HG02763 (cell line): Measurements from ENCODE around the gene MAP7.
"Not testable (repeated sequence)": the region's sequence is repeated elsewhere in the genome, so short reads cannot be mapped to it uniquely, and the experiment has no call there.

Experiments
- ATAC-seq: cut with Tn5 transposase; IDR thresholded peaks from one replicate; pipeline ENCODE4 v1.9.1; 2021; ENCODE audit warnings: mild to moderate bottlenecking, moderate library complexity; ENCODE audit not compliant: unreplicated experiment

The MAP7 gene

GRCh38 chr6:136401236-136401635, 149.0 kb downstream of the MAP7 start:
- not testable (repeated sequence) for ATAC-seq

- no peak for ATAC-seq
Measured at GRCh38 chr6:136398453-136398852, 151.8 kb downstream of the MAP7 start.

GRCh38 chr6:136396908-136397307, 153.3 kb downstream of the MAP7 start:
- no peak for ATAC-seq

GRCh38 chr6:136390959-136391358, 159.3 kb downstream of the MAP7 start:
- not testable (repeated sequence) for ATAC-seq

- no peak for ATAC-seq
Measured at GRCh38 chr6:136387316-136387715, 162.9 kb downstream of the MAP7 start.

- ATAC-seq, result no peak
Measured at GRCh38 chr6:136383268-136383937, 166.8 kb downstream of the MAP7 start.

- ATAC-seq, result no peak
Measured at GRCh38 chr6:136382676-136383252, 167.5 kb downstream of the MAP7 start.

GRCh38 chr6:136378888-136379287, 171.3 kb downstream of the MAP7 start:
- no peak for ATAC-seq

- ATAC-seq, result not testable (repeated sequence)
Measured at GRCh38 chr6:136375836-136376235, 174.4 kb downstream of the MAP7 start.

- no peak for ATAC-seq
Measured at GRCh38 chr6:136371959-136372358, 178.3 kb downstream of the MAP7 start.

- no peak for ATAC-seq
Measured at GRCh38 chr6:136370988-136371728, 179.1 kb downstream of the MAP7 start.

GRCh38 chr6:136365776-136366354, 184.4 kb downstream of the MAP7 start:
- no peak for ATAC-seq

GRCh38 chr6:136362421-136363356, 187.5 kb downstream of the MAP7 start:
- no peak for ATAC-seq

- ATAC-seq, result no peak
Measured at GRCh38 chr6:136361787-136362186, 188.4 kb downstream of the MAP7 start.

GRCh38 chr6:136360783-136361182, 189.4 kb downstream of the MAP7 start:
- ATAC-seq, result no peak

- no peak for ATAC-seq
Measured at GRCh38 chr6:136359851-136360250, 190.4 kb downstream of the MAP7 start.

GRCh38 chr6:136351518-136352110, 198.6 kb downstream of the MAP7 start:
- no peak for ATAC-seq

GRCh38 chr6:136350914-136351313, 199.3 kb downstream of the MAP7 start:
- no peak for ATAC-seq

- no peak for ATAC-seq
Measured at GRCh38 chr6:136347847-136348246, 202.4 kb downstream of the MAP7 start.

GRCh38 chr6:136345145-136345544, 205.1 kb downstream of the MAP7 start:
- ATAC-seq, result no peak
